Ramos (cell line): ENCODE data around the gene TNXB.
"Not testable (repeated sequence)": the region's sequence is repeated elsewhere in the genome, so short reads cannot be mapped to it uniquely, and the experiment has no call there.

Experiments
- in situ Hi-C: fragments of 300-500 bp; cut with MboI; formaldehyde crosslinking; loops from one replicate; pipeline ENCODE4 v1.14.3; 2022; ENCODE audit warnings: low sequenced_read_pairs; ENCODE audit not compliant: unreplicated experiment

Gene TNXB

DNA sequence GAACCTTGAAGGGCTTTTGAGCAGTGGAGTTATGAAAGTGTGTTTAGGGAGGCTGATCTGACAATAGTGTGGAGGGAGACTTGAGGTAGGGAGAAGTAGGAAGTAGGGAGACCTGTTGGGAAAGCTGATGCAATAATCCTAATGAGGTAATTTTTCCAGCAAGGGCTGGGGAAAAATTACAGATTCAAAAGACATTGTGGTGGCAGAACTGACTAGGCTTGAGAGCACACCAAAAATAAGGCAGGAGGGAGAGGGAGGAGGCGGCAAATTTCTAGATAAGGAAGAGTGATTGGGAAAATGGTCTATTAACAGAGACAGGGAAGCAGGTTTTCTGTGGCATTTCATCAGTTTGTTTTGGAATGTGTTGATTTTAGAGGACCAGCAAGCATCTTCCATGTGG is 37.1 kb upstream of the TNXB start:
- in situ Hi-C loops = no loop called here

DNA sequence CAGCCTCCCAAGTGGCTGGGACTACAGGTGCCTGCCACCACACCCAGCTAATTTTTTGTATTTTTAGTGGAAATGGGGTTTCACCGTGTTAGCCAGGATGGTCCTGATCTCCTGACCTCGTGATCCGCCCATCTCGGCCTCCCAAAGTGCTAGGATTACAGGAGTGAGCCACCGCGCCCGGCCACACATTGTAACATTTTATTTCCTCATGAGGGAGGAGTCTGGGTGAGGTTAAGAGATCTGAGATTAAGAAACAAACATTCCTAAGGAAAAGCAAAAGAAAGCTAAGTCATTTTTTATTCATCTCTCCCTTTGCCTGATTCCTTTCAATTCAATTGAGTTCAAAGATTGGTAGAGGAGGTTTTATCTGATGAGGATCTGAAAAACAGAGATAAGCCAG is 35.1 kb upstream of the TNXB start:
- in situ Hi-C loops = not testable (repeated sequence)

DNA sequence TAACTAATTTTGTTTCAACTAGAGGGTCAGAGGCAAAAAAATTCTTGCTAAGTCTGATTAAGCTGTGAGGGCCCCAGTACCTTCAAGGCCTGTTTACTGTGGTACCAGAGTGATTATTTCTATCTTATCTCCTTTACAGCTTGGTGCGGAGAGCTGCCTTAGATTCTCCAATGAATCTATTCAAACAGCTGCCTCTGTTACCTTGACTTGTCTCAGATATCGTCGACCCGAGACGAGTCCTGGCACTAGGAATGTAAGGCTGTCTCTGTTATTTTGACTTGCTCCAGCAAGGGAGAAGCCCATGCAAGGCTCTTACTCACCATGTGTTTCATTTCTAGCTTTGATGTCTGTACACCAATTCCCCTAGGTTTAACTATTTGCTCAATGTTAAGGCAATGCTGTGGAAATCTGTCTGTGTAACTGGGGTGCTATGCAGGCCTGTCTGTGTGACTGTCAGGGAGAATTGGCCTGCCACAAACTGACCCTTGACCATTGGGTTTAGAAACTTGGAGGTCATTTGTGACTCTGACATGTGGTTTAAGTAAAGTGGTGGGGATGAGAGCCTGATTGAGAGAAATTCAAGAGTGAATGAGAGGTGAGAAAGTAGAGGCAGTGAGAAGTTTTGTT is 31.4 kb upstream of the TNXB start:
- in situ Hi-C loops = no loop called here

DNA sequence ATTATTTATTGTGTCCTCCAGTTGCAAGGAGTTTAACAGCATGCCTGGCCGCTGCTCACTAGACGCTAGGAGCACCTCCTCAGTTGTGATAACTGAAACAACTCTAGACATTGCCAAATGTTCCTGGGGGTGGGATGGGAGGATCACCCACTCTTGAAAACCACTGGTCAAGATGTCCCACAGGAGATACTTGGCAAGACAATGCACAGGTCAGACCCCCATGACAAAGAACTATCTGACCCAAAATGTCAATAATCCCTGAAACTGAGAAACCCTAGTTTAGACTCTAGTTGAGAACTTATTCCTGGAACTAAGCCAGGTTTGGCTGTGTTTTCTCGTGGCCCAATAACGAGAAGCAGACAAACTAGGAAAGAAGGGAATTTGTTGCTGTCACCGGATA is 30.5 kb upstream of the TNXB start:
- in situ Hi-C loops = no loop called here

DNA sequence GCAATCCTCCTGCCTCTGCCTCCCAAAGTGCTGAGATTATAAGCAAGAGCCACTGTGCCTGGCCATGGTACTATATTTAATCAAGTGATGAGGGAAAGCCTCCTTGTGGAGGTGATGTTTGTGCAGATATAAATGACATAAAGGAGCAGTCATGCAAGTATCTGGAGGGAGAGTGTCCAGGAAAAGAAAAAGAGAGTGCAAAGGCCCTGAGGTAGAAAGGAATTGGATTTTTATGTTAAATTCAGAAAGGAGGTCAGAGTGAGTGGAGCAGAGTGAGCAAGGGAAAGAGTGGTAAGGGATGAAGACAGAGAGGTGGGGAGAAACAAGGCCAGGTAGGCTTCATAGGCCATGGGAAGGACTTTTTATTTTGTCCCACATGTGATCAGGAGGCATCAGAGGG is 28.3 kb upstream of the TNXB start:
- in situ Hi-C loops = no loop called here

DNA sequence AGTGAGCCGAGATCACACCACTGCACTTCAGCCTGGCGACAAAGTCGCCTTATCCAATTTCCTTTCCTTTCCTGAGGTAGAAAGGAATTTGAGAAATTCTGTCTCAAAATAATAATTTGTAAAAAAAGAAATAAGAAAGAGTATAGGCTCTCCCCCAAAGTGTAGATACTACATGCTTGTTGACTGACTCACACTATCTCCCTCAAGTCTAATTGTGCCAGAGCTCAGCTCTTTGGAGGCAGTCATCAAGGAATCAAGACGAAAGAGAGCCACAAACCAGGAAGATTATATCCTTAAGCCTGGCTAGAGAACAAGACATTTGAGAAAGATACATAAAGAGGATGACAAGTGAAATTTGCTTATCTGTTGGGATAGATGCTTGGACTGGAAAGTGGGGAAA is 24.6 kb upstream of the TNXB start:
- in situ Hi-C loops = no loop called here

- in situ Hi-C loops = no loop called here
These were observed 23.0 kb upstream of the TNXB start for GRCh38 chr6:32132110-32132509.

GRCh38 chr6:32131439-32131948 is 22.4 kb upstream of the TNXB start:
- in situ Hi-C loops = no loop called here

DNA sequence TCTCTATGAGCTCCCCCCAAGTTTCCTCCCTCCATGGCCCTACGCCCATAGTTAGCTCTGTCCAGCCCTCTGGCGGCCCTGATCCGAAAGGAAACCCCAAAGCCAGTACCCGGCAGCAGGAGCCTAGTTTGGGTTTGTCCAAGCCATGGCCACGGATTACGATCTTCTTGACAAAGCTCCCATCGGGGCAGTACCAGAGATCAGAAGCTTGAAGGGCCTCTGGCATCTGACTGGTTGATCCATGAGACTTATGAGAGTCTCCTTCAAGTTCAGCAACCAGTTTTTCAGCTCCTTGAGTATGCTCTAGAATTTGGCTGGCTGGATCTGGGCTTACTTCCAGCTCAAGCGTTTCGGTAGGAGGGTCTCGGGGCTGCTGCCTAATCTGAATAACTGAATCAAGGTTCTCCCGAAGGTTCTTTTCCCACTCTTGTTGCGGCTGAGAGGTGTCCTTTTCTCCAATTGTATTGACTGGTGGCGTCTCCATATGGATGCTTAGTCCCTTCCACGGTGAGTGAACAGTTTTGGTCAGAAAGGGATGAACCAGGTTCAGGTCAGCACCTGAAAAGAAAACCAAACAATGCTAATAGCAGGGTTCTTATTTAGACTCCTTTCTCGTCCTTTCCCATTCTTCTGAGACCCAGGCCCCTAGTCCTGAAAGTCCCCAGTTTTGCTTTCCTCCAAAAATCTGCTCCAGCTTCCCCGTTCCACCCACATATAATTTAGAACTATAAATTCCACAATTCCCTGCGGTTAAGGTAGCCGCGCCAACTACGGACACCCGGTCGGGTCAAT is 20.4 kb upstream of the TNXB start:
- in situ Hi-C loops = no loop called here

DNA sequence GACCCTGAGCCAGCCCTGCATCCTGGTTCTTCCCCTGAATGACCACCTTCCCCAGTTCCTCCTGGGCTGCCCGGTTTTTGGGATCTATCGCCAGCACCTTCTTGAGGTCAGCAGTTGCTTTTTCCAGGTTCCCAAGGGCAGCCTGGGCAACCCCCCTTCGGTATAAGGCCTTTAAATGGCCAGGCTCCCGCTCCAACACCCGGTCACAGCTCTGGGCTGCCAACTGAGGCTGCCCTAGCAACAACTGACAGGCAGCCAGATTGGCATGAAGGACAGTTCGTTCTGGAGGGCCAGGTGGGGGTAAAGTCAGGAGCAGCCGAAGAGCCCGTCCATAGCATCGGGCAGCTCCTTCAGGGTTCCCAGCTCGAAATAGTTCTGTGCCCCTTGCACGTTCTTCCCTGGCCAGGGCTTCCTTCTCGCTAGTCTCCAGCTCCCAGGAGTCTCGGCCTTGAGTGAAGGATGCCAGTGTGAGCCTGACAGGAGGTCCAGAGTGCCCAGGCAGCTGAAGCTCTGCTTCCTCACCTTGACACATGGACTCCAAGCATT is 19.7 kb upstream of the TNXB start:
- in situ Hi-C loops = no loop called here

DNA sequence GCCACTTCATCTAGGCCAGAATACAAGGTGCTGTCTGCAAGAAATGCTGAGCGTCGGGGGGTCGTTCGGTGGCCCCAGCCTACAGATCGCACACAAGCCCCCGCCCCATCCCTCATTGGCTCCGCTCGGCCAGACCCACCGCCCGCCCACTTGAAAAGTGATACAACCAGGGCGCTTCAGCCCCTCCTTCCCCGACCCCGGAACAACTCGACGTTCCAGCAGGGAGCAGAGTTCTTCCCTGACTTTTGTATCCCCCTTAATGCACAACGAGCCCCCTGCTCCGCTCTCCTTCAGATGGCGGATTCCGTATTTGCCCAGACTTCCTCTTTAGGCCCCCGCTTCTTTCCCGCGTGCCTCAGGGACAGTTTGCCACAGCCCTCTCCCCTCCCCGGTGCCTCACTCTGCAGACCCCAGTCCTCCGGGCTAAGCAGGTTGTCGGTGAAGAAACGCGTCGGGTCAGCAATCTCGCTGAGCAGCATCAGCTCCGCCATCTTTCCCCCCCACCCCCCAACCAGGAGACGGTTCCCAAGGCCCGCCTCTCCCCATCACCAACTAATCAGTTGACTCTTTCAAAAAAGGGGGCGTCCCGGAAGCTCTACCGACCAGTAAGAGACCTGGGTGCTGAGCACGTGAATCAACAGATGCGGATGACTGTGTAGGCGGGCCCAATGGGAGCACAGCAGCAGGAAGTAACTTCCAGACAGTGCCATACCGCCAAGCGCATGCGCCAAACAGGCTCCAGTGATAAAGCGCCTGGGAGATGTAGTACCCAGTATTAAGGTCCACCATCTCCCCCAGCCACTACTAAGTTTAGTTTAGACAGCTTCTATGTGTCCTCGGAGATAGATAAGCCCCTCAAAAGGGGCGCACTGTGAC is 18.8 kb upstream of the TNXB start, which contains the start of gene ATF6B:
Gene ATF6B (minus strand): TSS at position 530 of the 876 bp plus-strand sequence. CDS start 39 bp downstream, at position 491.
- in situ Hi-C loops = no loop called here

DNA sequence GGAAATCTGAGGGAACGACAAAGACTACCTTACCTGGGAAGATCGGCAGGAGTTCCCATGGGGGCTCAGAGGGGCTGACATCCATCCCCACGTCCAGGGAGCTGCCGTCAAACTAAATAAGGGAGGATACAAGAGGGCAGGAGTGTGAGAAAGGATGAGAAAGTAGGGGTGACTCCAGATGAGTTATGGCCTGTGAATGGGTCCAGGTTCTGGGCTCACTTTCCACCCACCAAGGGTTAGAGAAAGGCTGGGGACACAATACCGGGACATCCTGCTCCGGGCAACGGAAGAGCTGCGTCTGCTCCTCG is 18.2 kb upstream of the TNXB start:
- in situ Hi-C loops = no loop called here

- in situ Hi-C loops = no loop called here
These were observed 17.7 kb upstream of the TNXB start for GRCh38 chr6:32126880-32127279.

- in situ Hi-C loops = no loop called here
These were observed 14.5 kb upstream of the TNXB start for GRCh38 chr6:32123681-32124080.

DNA sequence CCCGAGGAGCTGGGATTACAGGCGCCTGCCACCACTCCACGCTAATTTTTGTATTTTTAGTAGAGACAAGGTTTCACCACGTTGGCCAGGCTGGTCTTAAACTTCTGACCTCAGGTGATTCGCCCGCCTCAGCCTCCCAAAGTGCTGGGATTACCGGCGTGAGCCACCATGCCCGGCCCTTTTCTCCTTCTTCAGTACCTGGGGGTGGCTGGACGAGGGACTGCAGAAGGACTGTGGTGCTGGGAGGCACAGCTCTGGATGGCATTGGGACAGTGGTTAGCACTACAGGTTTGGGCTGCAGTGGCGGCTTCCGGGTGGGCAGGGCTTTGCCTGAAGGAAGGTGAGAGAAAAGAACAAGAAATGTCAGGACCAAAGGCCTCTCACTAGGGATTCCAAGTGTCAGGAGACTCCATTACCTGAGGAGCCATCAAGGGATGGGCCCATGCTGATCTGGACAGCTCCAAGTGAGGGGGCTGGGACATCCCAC is 11.5 kb upstream of the TNXB start:
- in situ Hi-C loops = no loop called here

- in situ Hi-C loops = no loop called here
These were observed 9.9 kb upstream of the TNXB start for GRCh38 chr6:32118782-32119628.

- in situ Hi-C loops = no loop called here
These were observed 8.3 kb upstream of the TNXB start for GRCh38 chr6:32117461-32117860.

GRCh38 chr6:32116674-32117073 is 7.5 kb upstream of the TNXB start:
- in situ Hi-C loops = no loop called here

GRCh38 chr6:32115623-32116022 is 6.5 kb upstream of the TNXB start:
- in situ Hi-C loops = no loop called here

GRCh38 chr6:32114796-32115195 is 5.7 kb upstream of the TNXB start:
- in situ Hi-C loops = no loop called here
